SK-N-SH treated with all-trans-retinoic acid at 6 μM for 48 hours (cell line): Measurements from ENCODE around the gene ELAVL1.
A peak's percentile ranks its signal among the peaks of the same experiment; 100 is the strongest.

Experiments used
- ATAC-seq: fragments of 200-7000 bp; cut with Tn5 transposase; 3 replicates; pipeline ENCODE4 v1.9.1; 2020; ENCODE audit warnings: mild to moderate bottlenecking, moderate library complexity
- ARNTL ChIP-seq: fragments of 450-650 bp; formaldehyde crosslinking; IDR thresholded peaks from 2 replicates; pipeline ENCODE4 v1.5.0; 2020; ENCODE audit warnings: low read depth, mild to moderate bottlenecking, moderate library complexity, borderline replicate concordance
- BACH2 ChIP-seq: fragments of 250-450 bp; sonication (Bioruptor Pico); IDR thresholded peaks from 2 replicates; pipeline ENCODE4 v1.9.0; 2021; ENCODE audit warnings: mild to moderate bottlenecking, borderline replicate concordance
- CSDC2 ChIP-seq: fragments of 250-450 bp; sonication (Bioruptor Pico); IDR thresholded peaks from 2 replicates; pipeline ENCODE4 v1.5.0; 2020; ENCODE audit warnings: mild to moderate bottlenecking, moderate library complexity
- ESRRG ChIP-seq: fragments of 250-450 bp; sonication (Bioruptor Pico); IDR thresholded peaks from 2 replicates; pipeline ENCODE4 v1.6.1; 2021; ENCODE audit warnings: mild to moderate bottlenecking
- GLIS3 ChIP-seq: fragments of 250-450 bp; sonication (Bioruptor Pico); IDR thresholded peaks from 2 replicates; pipeline ENCODE4 v1.5.0; 2020; ENCODE audit warnings: mild to moderate bottlenecking, moderate library complexity
- ISL1 ChIP-seq: fragments of 250-450 bp; sonication (Bioruptor Pico); IDR thresholded peaks from 2 replicates; pipeline ENCODE4 v2.1.2; 2022; ENCODE audit warnings: mild to moderate bottlenecking, moderate library complexity
- OSR1 ChIP-seq: fragments of 250-450 bp; sonication (Bioruptor Pico); IDR thresholded peaks from 2 replicates; pipeline ENCODE4 v1.8.0; 2022; ENCODE audit warnings: moderate library complexity, mild to moderate bottlenecking, inconsistent platforms
- RARB ChIP-seq: fragments of 250-450 bp; sonication (Bioruptor Pico); IDR thresholded peaks from 2 replicates; pipeline ENCODE4 v1.8.0; 2021; ENCODE audit warnings: mild to moderate bottlenecking, moderate library complexity
- TCF4 ChIP-seq: fragments of 250-450 bp; sonication (Bioruptor Pico); IDR thresholded peaks from 2 replicates; pipeline ENCODE4 v1.8.0; 2021; ENCODE audit warnings: mild to moderate bottlenecking, moderate library complexity, borderline replicate concordance
- TOX ChIP-seq: fragments of 250-450 bp; sonication (Bioruptor Pico); IDR thresholded peaks from 2 replicates; pipeline ENCODE4 v1.8.0; 2021; ENCODE audit warnings: mild to moderate bottlenecking, moderate library complexity, borderline replicate concordance
- ZC3H10 ChIP-seq: fragments of 250-450 bp; sonication (Bioruptor Pico); IDR thresholded peaks from 2 replicates; pipeline ENCODE4 v1.5.1; 2021; ENCODE audit warnings: mild to moderate bottlenecking, moderate library complexity
- ZFP3 ChIP-seq: fragments of 250-450 bp; sonication (Bioruptor Pico); IDR thresholded peaks from 2 replicates; pipeline ENCODE4 v1.5.0; 2020; ENCODE audit warnings: mild to moderate bottlenecking, moderate library complexity
- ZFP30 ChIP-seq: fragments of 450-650 bp; formaldehyde crosslinking; IDR thresholded peaks from 2 replicates; pipeline ENCODE4 v1.5.0; 2022; ENCODE audit warnings: mild to moderate bottlenecking, moderate library complexity
- ZNF565 ChIP-seq: fragments of 450-650 bp; formaldehyde crosslinking; conservative IDR thresholded peaks from 2 replicates; pipeline ENCODE4 v1.5.0; 2020; ENCODE audit warnings: low read depth, mild to moderate bottlenecking, moderate library complexity
- ZNF70 ChIP-seq: fragments of 450-650 bp; formaldehyde crosslinking; IDR thresholded peaks from 2 replicates; pipeline ENCODE4 v1.5.0; 2020; ENCODE audit warnings: mild to moderate bottlenecking, moderate library complexity
- ZNF8 ChIP-seq: fragments of 450-650 bp; formaldehyde crosslinking; IDR thresholded peaks from 2 replicates; pipeline ENCODE4 v1.5.0; 2020; ENCODE audit warnings: mild to moderate bottlenecking, moderate library complexity
- TF ChIP-seq, protein P1 (sequence below): fragments of 250-450 bp; sonication (Bioruptor Pico); IDR thresholded peaks from 2 replicates; pipeline ENCODE4 v1.5.0; 2020; ENCODE audit warnings: mild to moderate bottlenecking, moderate library complexity
- TF ChIP-seq, protein P2 (sequence below): fragments of 250-450 bp; sonication (Bioruptor Pico); IDR thresholded peaks from 2 replicates; pipeline ENCODE4 v1.5.1; 2020; ENCODE audit warnings: low read depth, mild to moderate bottlenecking, moderate library complexity
- TF ChIP-seq, protein P3 (sequence below): fragments of 250-450 bp; sonication (Bioruptor Pico); IDR thresholded peaks from 2 replicates; pipeline ENCODE4 v1.8.0; 2021; ENCODE audit warnings: low read depth, mild to moderate bottlenecking, moderate library complexity, borderline replicate concordance
- TF ChIP-seq, protein P4 (sequence below): fragments of 250-450 bp; sonication (Bioruptor Pico); IDR thresholded peaks from 2 replicates; pipeline ENCODE4 v1.8.0; 2020; ENCODE audit warnings: mild to moderate bottlenecking, moderate library complexity, borderline replicate concordance

The ELAVL1 gene

DNA sequence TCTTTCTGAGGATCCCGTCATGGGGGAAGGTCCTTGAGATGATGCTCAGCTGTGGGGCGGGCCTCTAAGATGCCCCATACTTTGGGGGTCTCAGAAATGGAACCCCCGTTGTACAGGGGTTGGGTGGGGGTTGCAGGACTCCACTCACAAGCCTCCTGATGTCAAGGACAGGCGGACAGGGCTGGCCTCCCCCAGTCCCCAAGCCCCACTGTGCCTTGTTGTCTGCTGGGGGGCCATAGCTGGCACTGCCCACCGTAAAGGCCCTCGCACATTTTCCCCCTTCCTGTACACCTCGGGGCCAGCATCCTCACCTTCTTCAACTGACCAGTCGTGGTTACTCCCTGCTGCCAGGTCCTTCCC is 82.6 kb downstream of the ELAVL1 start:
- no peak for TF ChIP-seq ZFP30 (CRISPR knock-in tag)
- no peak for TF ChIP-seq ZNF565
- no peak for TF ChIP-seq OSR1
- no peak for TF ChIP-seq RARB
- TF ChIP-seq TOX (CRISPR knock-in tag), result no peak
- no peak for TF ChIP-seq ARNTL
- no peak for TF ChIP-seq TCF4 (CRISPR knock-in tag)
- no peak for TF ChIP-seq ZFP3 (CRISPR knock-in tag)
- no peak for TF ChIP-seq ZNF8 (CRISPR knock-in tag)
- no peak for TF ChIP-seq ZC3H10 (CRISPR knock-in tag)
- TF ChIP-seq CSDC2 (CRISPR knock-in tag), result no peak
- no peak for TF ChIP-seq ZNF70
- TF ChIP-seq BACH2 (CRISPR knock-in tag), result no peak
- TF ChIP-seq, protein P1, sequence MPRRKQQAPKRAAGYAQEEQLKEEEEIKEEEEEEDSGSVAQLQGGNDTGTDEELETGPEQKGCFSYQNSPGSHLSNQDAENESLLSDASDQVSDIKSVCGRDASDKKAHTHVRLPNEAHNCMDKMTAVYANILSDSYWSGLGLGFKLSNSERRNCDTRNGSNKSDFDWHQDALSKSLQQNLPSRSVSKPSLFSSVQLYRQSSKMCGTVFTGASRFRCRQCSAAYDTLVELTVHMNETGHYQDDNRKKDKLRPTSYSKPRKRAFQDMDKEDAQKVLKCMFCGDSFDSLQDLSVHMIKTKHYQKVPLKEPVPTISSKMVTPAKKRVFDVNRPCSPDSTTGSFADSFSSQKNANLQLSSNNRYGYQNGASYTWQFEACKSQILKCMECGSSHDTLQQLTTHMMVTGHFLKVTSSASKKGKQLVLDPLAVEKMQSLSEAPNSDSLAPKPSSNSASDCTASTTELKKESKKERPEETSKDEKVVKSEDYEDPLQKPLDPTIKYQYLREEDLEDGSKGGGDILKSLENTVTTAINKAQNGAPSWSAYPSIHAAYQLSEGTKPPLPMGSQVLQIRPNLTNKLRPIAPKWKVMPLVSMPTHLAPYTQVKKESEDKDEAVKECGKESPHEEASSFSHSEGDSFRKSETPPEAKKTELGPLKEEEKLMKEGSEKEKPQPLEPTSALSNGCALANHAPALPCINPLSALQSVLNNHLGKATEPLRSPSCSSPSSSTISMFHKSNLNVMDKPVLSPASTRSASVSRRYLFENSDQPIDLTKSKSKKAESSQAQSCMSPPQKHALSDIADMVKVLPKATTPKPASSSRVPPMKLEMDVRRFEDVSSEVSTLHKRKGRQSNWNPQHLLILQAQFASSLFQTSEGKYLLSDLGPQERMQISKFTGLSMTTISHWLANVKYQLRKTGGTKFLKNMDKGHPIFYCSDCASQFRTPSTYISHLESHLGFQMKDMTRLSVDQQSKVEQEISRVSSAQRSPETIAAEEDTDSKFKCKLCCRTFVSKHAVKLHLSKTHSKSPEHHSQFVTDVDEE (CRISPR knock-in tag), result no peak
- TF ChIP-seq, protein P2, sequence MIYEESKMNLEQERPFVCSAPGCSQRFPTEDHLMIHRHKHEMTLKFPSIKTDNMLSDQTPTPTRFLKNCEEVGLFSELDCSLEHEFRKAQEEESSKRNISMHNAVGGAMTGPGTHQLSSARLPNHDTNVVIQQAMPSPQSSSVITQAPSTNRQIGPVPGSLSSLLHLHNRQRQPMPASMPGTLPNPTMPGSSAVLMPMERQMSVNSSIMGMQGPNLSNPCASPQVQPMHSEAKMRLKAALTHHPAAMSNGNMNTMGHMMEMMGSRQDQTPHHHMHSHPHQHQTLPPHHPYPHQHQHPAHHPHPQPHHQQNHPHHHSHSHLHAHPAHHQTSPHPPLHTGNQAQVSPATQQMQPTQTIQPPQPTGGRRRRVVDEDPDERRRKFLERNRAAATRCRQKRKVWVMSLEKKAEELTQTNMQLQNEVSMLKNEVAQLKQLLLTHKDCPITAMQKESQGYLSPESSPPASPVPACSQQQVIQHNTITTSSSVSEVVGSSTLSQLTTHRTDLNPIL (CRISPR knock-in tag), result no peak
- ATAC-seq, result no peak

DNA sequence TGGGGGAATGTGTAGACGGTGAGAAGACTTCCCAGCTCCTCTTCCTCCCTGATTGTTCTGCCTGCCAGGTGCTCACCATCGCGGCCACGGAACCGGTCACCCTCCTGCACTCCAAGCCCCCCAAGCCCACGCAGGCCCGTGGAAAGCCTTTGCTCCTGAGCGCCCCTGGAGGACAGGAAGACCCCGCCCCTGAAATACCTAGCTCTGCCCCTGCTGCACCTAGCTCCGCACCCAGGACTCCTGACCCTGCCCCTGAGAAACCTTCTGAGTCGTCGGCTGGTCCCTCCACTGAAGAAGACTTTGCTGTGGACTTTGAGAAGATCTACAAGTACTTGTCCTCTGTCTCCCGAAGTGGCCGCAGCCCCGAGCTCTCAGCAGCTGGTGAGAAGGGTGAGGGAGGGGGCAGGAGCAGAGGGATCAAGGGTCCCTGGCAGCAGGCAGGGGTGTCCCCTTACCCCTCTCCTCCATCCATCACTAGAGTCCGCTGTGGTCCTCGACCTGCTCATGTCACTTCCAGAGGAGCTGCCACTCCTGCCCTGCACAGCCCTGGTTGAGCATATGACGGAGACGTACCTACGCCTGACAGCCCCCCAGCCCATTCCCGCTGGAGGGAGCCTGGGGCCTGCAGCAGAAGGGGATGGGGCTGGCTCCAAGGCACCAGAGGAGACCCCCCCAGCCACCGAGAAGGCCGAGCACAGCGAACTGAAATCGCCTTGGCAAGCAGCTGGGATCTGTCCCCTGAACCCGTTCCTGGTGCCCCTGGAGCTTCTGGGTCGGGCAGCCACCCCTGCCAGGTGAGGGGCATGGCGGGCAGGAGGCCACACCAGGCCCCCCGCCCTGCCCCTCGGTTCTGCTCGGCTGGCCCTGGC is 83.2 kb downstream of the ELAVL1 start:
- no peak for TF ChIP-seq RARB
- TF ChIP-seq, protein P3, sequence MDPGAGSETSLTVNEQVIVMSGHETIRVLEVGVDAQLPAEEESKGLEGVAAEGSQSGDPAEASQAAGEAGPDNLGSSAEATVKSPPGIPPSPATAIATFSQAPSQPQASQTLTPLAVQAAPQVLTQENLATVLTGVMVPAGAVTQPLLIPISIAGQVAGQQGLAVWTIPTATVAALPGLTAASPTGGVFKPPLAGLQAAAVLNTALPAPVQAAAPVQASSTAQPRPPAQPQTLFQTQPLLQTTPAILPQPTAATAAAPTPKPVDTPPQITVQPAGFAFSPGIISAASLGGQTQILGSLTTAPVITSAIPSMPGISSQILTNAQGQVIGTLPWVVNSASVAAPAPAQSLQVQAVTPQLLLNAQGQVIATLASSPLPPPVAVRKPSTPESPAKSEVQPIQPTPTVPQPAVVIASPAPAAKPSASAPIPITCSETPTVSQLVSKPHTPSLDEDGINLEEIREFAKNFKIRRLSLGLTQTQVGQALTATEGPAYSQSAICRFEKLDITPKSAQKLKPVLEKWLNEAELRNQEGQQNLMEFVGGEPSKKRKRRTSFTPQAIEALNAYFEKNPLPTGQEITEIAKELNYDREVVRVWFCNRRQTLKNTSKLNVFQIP (CRISPR knock-in tag), result no peak
- TF ChIP-seq ZFP3 (CRISPR knock-in tag), result no peak
- no peak for TF ChIP-seq ZC3H10 (CRISPR knock-in tag)
- TF ChIP-seq CSDC2 (CRISPR knock-in tag), result no peak
- TF ChIP-seq ZFP30 (CRISPR knock-in tag), result no peak
- no peak for TF ChIP-seq TCF4 (CRISPR knock-in tag)
- TF ChIP-seq TOX (CRISPR knock-in tag), result no peak
- no peak for TF ChIP-seq ZNF8 (CRISPR knock-in tag)
- TF ChIP-seq ARNTL, result no peak
- TF ChIP-seq OSR1, result no peak
- TF ChIP-seq, protein P4, sequence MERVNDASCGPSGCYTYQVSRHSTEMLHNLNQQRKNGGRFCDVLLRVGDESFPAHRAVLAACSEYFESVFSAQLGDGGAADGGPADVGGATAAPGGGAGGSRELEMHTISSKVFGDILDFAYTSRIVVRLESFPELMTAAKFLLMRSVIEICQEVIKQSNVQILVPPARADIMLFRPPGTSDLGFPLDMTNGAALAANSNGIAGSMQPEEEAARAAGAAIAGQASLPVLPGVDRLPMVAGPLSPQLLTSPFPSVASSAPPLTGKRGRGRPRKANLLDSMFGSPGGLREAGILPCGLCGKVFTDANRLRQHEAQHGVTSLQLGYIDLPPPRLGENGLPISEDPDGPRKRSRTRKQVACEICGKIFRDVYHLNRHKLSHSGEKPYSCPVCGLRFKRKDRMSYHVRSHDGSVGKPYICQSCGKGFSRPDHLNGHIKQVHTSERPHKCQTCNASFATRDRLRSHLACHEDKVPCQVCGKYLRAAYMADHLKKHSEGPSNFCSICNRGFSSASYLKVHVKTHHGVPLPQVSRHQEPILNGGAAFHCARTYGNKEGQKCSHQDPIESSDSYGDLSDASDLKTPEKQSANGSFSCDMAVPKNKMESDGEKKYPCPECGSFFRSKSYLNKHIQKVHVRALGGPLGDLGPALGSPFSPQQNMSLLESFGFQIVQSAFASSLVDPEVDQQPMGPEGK, result no peak
- TF ChIP-seq ESRRG (CRISPR knock-in tag), result no peak
- ATAC-seq, result no peak

DNA sequence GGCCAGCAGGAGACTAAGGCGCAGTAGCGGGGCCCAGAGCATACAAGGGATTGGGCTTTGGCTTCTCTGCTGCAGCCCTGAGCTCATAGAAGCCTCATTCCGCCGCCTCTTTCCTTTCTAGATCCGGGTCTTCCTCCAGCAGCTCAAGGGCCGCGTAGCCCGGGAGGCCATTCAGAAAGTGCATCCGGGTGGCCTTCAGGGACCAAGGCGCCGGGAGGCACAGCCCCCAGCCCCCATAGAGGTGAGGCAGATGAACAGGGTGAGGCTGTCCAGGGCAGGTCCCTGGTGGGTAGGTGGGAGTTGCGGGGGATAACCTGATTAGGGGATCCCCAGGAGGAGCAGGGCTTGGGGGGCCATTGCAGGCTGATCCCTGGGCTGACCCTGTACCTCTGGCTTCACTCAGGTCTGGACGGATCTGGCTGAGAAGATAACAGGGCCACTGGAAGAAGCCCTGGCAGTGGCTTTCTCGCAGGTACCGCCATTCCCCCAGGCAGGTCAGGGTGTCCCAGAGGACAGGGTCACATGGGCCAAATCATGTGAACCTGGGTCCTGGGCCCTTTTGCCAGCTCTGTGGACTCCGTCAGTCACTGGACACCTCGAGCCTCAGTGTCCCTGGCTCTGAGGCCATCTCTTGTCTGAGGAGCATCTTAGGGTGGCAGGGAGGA is 84.0 kb downstream of the ELAVL1 start:
- no peak for TF ChIP-seq ZNF70
- no peak for TF ChIP-seq BACH2 (CRISPR knock-in tag)
- TF ChIP-seq OSR1, result no peak
- no peak for TF ChIP-seq GLIS3 (CRISPR knock-in tag)
- no peak for TF ChIP-seq ISL1 (CRISPR knock-in tag)
- ATAC-seq, result peak; percentile 2; the same call in 2 of the 3 replicates
